Activated T-cell treated with anti-CD3 and anti-CD28 coated beads for 24 hours (primary cell): ENCODE data around the gene ADCY9.
"Not testable (repeated sequence)": the region's sequence is repeated elsewhere in the genome, so short reads cannot be mapped to it uniquely, and the experiment has no call there.

Experiments used
- DNase-seq: peaks from one replicate; pipeline ENCODE4 v3.0.0-alpha.2; 2020; ENCODE audit warnings: low read depth

ADCY9 gene

DNA sequence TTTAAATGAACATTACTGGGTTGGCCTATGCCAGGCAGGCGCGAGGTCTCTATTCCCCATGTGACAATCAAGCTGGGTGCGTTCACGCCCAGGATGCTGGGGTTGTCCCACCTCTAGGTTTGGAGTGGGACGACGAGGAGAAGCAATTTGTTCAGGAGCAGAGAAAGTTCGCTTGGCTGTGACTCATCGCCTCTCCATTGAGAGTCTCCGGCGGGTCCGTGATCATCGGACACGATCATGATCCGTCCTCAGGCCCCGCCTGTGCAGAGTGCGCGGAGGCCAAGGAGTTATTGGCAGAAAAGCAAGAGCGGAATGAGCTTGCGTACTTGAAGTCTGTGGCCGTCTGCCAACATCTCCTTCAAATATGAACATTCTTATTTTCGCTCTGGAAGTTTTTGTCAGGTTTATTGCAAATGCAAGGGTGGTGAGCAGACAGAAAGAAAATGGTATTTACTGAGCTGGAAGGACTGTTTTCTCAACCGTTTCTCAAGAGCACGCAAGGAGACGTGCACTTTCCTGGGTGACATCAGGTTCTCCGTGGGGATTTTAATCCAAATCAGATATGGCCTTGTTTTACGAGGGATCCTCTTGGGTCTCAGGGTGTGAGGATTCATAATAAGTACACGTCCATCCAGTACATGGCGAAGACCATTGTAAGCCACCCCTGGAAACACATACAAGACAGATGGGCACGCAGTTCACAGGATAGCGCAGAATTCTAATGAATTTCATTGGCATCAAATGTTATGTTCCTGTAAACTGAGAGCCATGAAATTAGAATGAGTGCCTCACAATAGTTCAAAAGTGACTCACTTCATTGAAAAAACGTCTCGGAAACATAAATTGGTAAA is 165.7 kb downstream of the ADCY9 start:
- DNase-seq: no peak

DNA sequence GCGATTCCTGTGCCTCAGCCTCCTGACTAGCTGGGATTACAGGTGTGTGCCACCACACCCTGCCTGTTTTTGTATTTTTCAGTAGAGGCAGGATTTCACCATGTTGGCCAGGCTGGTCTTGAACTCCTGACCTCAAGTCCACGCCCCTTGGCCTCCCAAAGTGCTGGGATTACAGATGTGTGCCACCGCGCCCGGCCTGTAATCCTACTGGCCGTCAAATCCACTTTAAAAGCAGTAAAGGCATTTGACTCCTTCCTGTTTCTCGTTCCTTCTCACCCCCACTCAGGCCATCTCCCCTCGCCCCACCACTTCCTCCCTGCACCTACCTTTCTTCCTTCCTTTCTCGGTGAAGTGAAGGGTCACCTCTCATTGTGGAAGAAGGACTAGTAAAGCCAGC is 166.3 kb downstream of the ADCY9 start:
- no peak for DNase-seq

DNA sequence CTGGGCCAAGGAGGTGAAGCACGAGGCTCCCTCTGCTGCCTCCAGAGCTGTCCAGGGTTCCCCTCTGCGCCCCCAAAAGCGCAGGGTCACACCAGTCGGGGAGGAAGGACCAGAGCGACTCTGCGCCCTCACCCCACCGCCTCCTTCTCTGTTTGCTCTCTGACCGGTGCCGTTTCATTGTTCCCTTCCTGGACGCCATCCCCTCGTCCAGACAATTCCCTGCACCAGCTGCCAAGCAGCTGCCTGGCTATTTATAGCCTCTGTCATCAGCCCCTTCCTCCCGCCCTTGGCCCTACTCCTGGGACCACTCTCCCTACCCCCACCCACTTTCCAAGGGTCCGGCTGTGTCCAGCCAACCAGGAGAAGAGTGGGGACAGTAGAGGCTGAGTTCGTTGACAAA is 167.0 kb downstream of the ADCY9 start:
- DNase-seq: no peak

DNA sequence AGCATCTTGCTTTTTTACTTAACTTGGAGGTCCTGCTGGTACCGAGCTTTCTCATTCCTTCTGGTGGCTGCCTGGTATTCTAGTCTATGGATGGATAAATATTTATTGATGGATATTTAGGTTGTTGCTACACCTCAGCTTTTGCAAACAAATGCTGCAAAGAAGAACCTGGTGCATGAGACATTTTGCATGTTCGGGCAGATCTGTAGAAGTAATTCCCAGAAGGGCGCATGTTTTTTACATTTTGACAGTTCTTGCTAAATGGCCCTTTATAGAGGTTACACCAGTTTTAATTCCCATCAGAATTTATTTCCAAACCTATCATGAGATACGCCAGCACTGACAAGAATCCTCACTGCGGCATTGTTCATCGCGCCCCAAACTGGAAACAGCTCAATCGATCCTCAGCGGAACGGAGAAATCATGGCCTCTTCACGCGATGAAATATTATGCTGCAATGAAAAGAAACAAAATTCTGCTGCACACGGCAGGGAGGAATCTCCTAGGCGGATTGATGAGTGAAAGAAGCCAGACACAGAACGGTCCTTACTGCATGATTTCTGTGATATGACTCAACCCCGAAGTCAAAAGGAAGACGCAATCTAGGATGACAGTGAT is 167.8 kb downstream of the ADCY9 start:
- DNase-seq: no peak

DNA sequence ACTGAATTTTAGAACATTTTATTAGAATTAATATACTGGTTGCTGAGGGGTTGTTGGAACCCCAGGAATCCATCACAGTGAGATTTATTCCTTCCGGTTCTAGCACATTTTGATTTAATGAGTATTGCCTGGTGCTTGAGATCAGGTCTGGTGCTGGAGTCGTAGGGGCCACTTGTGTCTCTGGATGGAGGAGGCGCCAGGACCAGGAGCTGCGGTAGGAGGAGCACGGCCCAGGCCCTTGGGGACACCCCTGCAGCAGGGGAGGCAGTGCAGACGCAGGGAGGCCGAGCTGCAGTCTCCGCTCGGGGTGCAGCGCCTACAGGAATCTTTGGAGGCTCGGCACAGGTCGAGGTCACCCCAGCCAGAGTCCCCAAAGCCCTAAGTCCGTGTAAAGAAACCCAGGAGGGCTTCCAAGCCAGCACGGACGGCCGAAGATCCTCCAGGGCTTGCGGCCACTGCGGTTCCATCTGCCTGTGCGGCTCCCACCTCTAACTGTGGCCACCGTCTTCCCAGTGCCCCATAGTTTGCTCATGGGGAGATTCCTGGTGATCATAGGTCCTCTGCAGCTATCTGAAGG is 169.6 kb downstream of the ADCY9 start:
- DNase-seq: no peak

DNA sequence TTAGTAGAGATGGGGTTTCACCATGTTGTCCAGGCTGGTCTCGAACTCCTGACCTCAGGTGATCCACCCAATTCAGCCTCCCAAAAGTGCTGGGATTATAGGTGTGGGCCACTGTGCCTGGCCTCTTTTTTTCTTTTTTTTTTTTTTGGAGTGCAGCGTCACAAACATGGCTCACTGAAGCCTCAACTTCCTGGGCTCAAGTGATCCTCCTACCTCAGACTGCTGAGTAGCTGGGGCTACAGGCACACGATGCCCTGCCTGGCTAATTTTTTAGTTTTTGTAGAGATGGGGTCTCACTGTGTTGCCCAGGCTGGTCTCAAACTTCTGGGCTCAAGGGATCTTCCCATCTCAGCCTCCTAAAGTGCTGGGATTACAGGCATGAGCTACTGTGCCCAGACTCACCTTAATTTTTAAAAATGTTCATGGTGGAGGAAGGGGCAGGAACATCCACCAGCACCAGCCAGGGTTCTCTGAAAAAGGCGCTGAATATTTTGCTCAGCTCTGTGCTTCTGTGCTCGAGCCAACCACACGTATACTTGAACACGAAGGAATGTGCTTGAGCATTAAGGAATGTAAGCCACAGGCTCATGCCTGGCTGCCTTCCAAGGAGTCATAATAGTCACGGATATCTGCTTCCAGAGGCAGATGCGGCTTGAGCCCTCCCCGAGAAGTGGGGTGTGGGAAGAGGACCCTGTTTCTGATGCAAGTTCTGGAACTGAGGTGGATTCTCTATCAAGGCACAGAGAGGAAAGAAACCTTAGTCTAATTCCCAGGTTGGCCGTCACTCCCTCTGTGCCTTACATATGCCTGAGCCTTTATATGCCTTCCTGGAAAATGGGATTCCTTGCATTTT is 170.3 kb downstream of the ADCY9 start:
- DNase-seq: no peak

DNA sequence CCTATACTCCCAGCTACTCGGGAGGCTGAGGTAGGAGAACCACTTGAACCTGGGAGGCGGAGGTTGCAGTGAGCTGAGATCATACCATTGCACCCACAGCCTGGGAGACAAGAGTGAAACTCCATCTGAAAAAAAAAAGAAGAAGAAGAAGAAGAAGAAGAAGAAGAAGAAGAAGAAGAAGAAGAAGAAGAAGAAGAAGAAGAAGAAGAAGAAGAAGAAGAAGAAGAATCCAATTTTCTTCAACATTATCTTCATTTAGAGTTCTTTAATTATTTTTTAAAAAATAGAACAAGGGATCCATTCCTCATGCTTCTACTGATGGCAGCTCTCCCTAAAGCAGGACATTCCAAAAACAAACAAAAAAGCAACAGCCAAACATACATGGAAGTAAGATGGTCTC is 171.8 kb downstream of the ADCY9 start:
- not testable (repeated sequence) for DNase-seq

DNA sequence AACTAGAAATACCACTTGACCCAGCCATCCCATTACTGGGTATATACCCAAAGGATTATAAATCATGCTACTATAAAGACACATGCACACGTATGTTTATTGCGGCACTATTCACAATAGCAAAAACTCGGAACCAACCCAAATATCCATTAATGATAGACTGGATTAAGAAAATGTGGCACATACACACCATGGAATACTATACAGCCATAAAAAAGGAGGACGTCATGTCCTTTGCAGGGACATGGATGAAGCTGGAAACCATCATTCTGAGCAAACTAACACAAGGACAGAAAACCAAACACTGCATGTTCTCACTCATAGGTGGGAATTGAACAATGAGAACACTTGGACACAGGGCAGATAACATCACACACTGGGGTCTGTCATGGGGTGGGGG is 174.1 kb downstream of the ADCY9 start:
- DNase-seq: not testable (repeated sequence)

DNA sequence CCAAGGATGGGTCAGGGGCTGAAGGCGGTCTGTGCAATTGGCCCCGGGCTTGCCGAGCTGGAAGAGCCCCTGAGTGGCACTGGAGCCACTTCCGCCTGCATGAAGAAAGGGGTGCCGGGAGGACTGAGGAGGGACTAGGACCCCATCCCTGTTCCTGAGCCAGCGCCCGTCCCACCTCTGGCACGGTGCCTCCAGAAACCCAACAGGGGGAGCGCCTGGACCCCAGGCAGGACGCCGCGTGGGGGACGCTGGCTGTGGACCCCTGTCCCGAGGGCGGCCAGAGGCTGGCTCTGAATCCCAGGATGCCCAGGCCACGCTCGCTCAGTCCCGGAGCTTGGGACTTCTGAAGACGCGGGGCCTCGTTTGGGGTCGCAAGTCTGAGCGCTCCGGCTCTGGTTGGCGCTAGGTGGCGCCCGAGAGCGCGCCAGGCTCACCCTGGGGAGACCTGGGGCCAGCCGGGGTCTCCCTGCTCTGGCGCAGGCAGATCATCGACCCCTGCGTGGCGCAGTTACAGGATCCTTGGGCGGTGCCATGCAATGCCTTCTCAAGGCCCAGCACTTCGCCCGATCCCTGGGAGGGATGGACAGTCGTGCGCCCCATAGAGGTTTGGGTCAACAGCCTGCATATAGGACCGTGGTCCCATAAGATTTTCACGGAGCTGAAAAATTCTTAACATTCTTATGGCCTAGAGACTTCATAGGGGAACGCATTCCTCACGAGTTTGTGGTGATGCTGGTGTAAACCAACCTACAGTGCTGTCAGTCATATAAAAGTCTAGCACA is 177.2 kb downstream of the ADCY9 start:
- DNase-seq: peak; percentile 53

DNA sequence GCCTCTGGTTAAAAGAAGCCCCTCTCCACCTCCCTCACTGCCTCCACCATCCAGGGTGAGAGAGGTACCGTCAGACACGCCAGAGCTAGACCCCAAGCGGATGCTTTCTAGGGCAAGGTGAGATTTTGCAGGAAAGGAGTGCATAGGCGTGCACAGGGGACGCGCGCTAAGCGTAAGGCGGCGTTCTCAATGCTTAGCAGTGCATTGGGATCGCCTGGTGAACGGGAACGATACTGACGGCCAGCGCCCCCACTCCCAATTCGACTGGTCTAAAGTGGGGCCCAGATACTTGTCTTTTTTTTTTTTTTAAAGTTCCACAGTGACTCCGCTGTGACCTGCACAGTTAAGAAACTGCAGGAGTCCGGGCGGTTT is 177.8 kb downstream of the ADCY9 start:
- no peak for DNase-seq

DNA sequence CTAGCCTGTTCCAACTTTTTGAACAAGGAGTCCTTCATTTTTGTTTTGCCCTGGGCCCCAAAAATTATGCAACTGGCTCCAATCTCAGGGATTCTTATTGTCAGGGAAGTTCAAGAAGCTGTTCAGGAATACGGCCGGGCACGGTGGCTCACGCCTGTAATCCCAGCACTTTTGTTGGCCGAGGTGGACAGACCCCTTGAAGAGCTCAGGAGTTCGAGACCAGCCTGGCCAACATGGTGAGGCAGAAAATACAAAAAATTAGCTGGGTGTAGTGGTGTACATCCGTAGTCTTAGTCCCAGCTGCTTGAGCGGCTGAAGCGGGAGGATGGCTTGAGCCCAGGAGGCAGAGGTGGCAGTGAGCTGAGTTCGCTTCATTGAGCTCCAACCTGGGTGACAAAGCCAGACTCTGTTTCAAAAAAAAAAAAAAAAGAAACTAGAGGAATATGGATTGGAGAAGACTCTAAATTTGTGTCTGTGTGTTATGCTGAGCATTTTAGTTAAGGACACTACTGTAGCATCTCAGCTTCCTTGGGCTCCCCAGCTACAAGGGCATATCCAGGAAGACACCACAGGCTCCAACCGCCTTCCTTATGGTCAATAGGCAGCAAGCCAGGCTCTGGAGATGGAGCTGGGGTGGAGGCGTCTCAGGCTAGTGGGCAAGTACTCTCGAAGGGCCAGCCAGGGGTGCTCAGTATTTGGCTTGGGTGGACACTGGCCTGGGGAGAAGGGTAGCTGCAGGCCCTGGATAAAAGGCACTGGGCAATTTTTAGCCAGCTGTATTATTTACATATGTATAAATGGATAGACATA is 179.0 kb downstream of the ADCY9 start:
- no peak for DNase-seq

DNA sequence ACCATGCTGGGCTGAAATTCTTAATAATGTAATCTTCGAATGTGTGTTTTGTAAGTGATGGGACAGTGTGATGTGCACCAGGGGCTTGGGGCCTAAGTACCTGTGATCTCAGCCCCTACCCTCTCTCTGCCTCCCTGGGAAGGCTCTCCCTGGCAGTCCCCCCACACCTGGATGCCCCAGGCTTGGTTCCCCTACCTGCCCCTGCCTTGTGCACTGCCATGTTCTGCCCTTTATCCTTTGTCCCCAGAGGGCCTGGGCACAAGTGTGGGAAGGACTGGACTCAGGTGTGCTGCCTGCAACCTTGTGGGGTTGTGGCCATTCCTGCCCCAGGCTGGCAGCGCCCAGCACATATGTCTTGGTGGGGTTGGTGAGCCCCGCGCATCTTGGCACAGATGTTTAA is 180.3 kb downstream of the ADCY9 start:
- no peak for DNase-seq

DNA sequence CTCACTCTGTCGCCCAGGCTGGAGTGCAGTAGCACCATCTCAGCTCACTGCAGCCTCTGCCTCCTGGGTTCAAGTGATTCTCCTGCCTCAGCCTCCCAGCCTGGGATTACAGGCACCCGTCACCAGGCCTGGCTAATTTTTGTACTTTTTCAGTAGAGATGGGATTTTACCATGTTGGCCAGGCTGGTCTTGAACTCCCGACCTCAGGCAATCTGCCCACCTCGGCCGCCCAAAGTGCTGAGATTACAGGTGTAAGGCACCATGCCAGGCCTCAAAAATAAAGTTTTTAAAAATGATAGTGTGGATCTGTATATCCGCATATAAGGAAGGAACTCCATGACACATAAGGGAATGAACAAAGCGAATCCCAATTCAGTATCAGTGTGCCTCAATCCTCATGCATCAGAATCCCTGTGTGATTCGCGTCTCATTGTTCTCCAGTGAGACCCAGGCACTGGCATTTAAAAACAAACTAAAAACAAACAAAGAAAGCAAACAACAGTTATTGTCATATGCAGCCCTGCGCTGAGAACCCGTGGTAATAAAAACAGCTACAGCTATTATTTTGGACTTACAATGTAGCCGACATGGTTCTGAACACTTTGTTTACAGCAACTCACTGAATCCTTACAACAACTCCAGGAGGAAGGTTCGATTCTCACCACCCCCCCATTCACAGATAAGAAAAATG is 181.6 kb downstream of the ADCY9 start:
- no peak for DNase-seq

DNA sequence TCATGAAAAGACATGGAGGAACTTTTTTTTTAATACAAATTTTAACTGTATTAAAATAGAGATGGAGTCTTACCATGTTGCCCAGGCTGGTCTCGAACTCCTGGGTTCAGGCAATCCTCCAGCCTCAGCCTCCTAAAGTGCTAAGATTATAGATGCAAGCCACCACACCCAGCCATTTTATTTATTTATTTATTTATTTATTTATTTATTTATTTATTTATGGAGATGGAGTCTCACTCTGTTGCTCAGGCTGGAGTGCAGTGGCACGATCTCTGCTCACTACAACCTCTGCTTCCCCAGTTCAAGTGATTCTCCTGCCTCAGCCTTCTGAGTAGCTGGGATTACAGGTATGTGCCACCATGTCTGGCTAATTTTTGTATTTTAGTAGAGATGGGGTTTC is 189.1 kb downstream of the ADCY9 start:
- not testable (repeated sequence) for DNase-seq

DNA sequence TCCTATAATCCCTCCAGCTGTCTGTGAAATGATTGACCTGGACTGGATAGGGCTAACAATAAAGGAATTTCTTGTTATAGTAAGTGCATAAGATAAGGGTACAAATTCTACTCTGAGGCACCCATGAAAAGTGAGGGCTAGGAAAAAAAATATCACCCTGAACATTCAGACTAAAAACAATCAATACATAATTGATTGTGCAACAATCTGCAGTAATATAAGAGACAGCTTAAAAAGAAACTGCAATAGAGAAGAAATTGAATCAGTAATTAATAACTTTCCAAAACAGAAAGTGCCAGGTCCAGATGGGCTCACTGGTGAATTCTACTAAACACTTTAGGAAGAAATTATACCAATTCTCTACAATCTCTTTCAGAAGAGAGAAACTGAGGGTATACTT is 191.5 kb downstream of the ADCY9 start:
- DNase-seq: no peak

DNA sequence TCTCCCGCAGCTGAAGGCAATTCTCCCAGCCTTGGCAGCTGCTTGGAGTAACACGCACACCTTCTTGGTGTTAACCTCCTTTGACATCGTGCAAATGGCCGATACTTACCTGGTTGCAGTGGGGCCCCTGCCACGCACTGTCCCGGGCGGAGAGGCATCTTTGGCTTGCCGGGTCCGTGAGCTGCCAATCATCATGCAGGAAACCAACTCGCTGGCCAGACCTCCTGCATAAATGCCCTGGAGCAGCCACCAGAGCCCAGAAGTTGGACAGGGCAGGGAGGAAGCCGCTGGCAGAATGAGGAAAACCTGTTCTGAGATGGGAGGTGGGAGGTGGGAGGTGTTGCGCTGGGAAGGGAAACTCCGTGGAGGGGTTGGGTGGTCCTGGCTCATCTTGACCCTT is 194.0 kb downstream of the ADCY9 start:
- DNase-seq: no peak

DNA sequence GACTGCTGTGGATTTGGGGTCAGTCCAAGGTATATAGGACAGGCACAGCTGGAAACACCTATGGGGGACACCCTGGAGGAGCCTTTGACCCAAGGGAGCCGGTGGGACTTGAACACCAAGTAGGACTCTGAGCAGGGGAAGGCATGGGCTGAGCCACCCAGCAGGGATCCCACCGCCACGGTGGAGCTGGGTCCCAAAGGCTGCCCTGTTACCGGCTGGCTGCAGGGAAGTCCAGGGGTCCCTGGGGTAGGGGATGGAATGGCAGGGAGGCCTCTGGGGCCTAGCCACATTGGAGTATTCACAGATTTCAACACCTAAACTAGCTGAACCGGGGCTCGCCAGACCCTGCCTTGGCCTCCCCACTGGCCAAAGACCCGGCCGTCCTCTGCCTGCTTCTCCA is 196.0 kb downstream of the ADCY9 start:
- no peak for DNase-seq

DNA sequence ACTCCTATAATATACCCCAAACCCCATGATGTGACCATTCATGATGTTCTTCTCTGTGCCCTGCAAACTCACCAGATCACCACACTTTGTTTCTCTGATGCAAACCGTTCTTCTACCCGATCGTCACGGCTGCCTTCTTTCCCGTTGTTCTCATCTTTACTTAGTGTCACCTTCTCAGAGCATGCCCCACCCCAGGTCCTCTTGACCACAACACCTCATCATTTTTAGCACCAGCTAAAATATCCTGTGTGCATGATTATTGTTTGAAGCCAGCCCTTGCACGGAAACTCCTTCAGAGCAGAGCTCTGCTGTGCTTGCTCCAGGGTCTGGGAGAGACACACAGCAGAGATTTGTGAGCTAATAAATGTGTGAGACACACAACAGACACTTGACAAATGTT is 196.8 kb downstream of the ADCY9 start:
- no peak for DNase-seq

DNA sequence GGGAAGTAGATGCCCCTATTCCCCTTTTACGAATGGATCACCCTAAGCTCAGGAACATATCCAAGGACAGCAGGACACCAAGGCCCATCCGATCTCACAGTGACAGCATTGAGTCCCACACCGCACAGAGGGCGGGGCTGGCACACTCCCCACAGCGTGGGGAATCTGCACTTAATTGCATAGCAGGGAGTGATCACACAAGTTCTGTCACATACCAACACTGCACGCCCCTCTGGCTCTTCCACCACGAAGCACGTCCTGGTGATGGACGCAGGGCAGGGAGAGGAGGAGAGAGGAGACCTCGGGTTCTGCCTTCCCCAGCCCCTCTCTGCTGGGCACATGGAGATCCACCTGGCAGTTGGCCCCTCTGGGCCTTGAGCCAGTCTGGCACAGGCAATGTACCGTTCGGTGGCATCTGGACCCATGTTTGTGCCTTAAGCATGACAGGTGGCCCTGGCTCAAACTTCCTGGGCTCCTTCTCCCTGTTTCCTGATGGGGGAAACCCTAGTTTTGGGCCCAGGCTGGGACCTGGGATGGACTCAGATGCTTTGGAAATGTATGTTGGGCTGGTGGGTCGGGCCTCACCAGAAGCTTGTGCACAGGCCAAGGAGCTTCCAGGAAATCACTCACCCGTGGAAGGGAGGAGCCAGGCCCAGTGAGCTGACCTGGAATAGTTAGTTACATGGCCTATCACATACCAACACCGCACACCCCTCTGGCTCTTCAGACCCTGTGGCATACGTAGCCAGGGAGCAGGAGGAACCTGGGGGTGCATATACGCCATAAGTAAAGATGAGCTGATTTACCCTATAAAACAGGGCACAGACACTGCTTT is 200.6 kb downstream of the ADCY9 start:
- DNase-seq: no peak
